WTC11 (cell line): ENCODE results near the gene FAF1. TPM values are rescaled to one million over a fixed set of nuclear protein-coding genes. Genes with fewer than 3 reads are reported as not detected.
"Not testable (repeated sequence)": the region's sequence is repeated elsewhere in the genome, so short reads cannot be mapped to it uniquely, and the experiment has no call there.

Experiments used
- ATAC-seq: fragments of 200-7000 bp; cut with Tn5 transposase; 2 replicates; pipeline ENCODE4 v1.10.0; 2021; ENCODE audit warnings: mild to moderate bottlenecking, moderate library complexity
- CTCF ChIA-PET: fragments of 300-600 bp; sonication (Branson Sonifier 250); formaldehyde crosslinking; loops from one replicate; lab custom pipeline; 2021; ENCODE audit warnings: antibody characterized with exemption; lab: Charles Lee
- POLR2A ChIA-PET: fragments of 350-600 bp; sonication (Branson Sonifier 250); formaldehyde crosslinking; loops from one replicate; lab custom pipeline; 2021; ENCODE audit warnings: antibody characterized with exemption; lab: Charles Lee
- DNase-seq: peaks from one replicate; pipeline ENCODE4 v3.0.0; 2021; ENCODE audit warnings: low spot score
- H3K27ac Mint-ChIP-seq: 2 replicates; pipeline ENCODE4 v1.8.0; 2021; ENCODE audit warnings: mixed read lengths
- H3K27me3 Mint-ChIP-seq: 2 replicates; pipeline ENCODE4 v1.8.0; 2021; ENCODE audit warnings: low read depth, mild to moderate bottlenecking, moderate library complexity, mixed read lengths
- H3K36me3 Mint-ChIP-seq: 2 replicates; pipeline ENCODE4 v1.8.0; 2021; ENCODE audit warnings: mixed read lengths
- H3K4me1 Mint-ChIP-seq: 2 replicates; pipeline ENCODE4 v1.8.0; 2022; ENCODE audit warnings: mixed read lengths
- H3K4me3 Mint-ChIP-seq: 2 replicates; pipeline ENCODE4 v1.8.0; 2021; ENCODE audit warnings: mild to moderate bottlenecking, moderate library complexity, mixed read lengths
- H3K9me3 Mint-ChIP-seq: 2 replicates; pipeline ENCODE4 v1.8.0; 2021; ENCODE audit warnings: mixed read lengths
- ATF2 ChIP-seq: sonication (generic); formaldehyde crosslinking; IDR thresholded peaks from 2 replicates; pipeline ENCODE4 v1.8.1; 2022; ENCODE audit warnings: low read depth, missing genetic modification reagents, borderline replicate concordance
- CREB1 ChIP-seq: sonication (generic); formaldehyde crosslinking; IDR thresholded peaks from 2 replicates; pipeline ENCODE4 v1.8.0; 2023; ENCODE audit warnings: mild to moderate bottlenecking, missing genetic modification reagents
- CTCF ChIP-seq: fragments of 200-600 bp; IDR thresholded peaks from 2 replicates; pipeline ENCODE4 v1.8.0; 2022; ENCODE audit warnings: antibody characterized with exemption
- ERG ChIP-seq: fragments of 250-450 bp; sonication (Bioruptor Pico); IDR thresholded peaks from 2 replicates; pipeline ENCODE4 v1.8.0; 2021; ENCODE audit warnings: mild to moderate bottlenecking
- ETV6 ChIP-seq: sonication (generic); formaldehyde crosslinking; IDR thresholded peaks from 2 replicates; pipeline ENCODE4 v1.8.1; 2022; ENCODE audit warnings: mild to moderate bottlenecking, missing genetic modification reagents
- MXD4 ChIP-seq: fragments of 250-450 bp; sonication (Bioruptor Pico); IDR thresholded peaks from 2 replicates; pipeline ENCODE4 v1.8.0; 2021; ENCODE audit warnings: mild to moderate bottlenecking, moderate library complexity, borderline replicate concordance
- NFYB ChIP-seq: sonication (generic); formaldehyde crosslinking; conservative IDR thresholded peaks from 2 replicates; pipeline ENCODE4 v1.8.0; 2022; ENCODE audit warnings: low read depth, missing genetic modification reagents
- OVOL2 ChIP-seq: fragments of 250-450 bp; sonication (Bioruptor Pico); IDR thresholded peaks from 2 replicates; pipeline ENCODE4 v1.9.0; 2021; ENCODE audit warnings: mild to moderate bottlenecking, borderline replicate concordance
- PRDM15 ChIP-seq: sonication (generic); formaldehyde crosslinking; IDR thresholded peaks from 2 replicates; pipeline ENCODE4 v1.8.0; 2022; ENCODE audit warnings: missing genetic modification reagents
- RELA ChIP-seq: sonication (generic); formaldehyde crosslinking; IDR thresholded peaks from 2 replicates; pipeline ENCODE4 v1.8.1; 2022; ENCODE audit warnings: missing genetic modification reagents, mild to moderate bottlenecking, borderline replicate concordance
- SMAD3 ChIP-seq: sonication (generic); formaldehyde crosslinking; IDR thresholded peaks from 2 replicates; pipeline ENCODE4 v1.8.0; 2022; ENCODE audit warnings: missing genetic modification reagents, mild to moderate bottlenecking, borderline replicate concordance
- TCF7 ChIP-seq: sonication (generic); formaldehyde crosslinking; IDR thresholded peaks from 2 replicates; pipeline ENCODE4 v1.8.0; 2022; ENCODE audit warnings: mild to moderate bottlenecking, low read depth, missing genetic modification reagents, moderate library complexity
- ZNF138 ChIP-seq: sonication (generic); formaldehyde crosslinking; conservative IDR thresholded peaks from 2 replicates; pipeline ENCODE4 v1.8.1; 2022; ENCODE audit warnings: mild to moderate bottlenecking, moderate library complexity, missing genetic modification reagents
- ZNF317 ChIP-seq: sonication (generic); formaldehyde crosslinking; IDR thresholded peaks from 2 replicates; pipeline ENCODE4 v1.8.1; 2023; ENCODE audit warnings: low read depth, mild to moderate bottlenecking, moderate library complexity, missing genetic modification reagents, borderline replicate concordance
- ZSCAN18 ChIP-seq: fragments of 250-450 bp; sonication (Bioruptor Pico); IDR thresholded peaks from 2 replicates; pipeline ENCODE4 v2.1.2; 2022; ENCODE audit warnings: mild to moderate bottlenecking, moderate library complexity
- total RNA-seq: library from RNA; stranded (reverse); gene quantifications from 3 replicates; pipeline ENCODE4 v1.2.3, GENCODE V29; 2021

FAF1 gene
- total RNA-seq, 1 experiment from 2014 or later, result 53.5 TPM

- H3K36me3 Mint-ChIP-seq, result no peaks in the 10 kb centered on the region
- H3K9me3 Mint-ChIP-seq, result no peaks in the 10 kb centered on the region
- DNase-seq (no peak), ATAC-seq (no peak)
- H3K4me1 Mint-ChIP-seq, result peaks cover 16% of the 10 kb centered on the region
- H3K27ac Mint-ChIP-seq, result no peak overlapping the region
- ChIA-PET CTCF (no interaction called here), POLR2A (interaction anchor here (0.5 kb wide), 1 partner anchor 126 kb away, joined by 3 read pairs; no protein-coding TSS in a partner anchor)
- H3K4me3 Mint-ChIP-seq, result no peak overlapping the region
- H3K27me3 Mint-ChIP-seq, result no peaks in the 10 kb centered on the region
- TF ChIP-seq CTCF (no peak), NFYB (CRISPR knock-in tag) (no peak), CREB1 (no peak), ZNF317 (no peak), PRDM15 (CRISPR knock-in tag) (no peak), ZSCAN18 (CRISPR knock-in tag) (no peak), ERG (no peak), ETV6 (CRISPR knock-in tag) (no peak), MXD4 (CRISPR knock-in tag) (no peak), ATF2 (CRISPR knock-in tag) (no peak), OVOL2 (CRISPR knock-in tag) (no peak), RELA (CRISPR knock-in tag) (no peak), ZNF138 (CRISPR knock-in tag) (no peak), TCF7 (CRISPR knock-in tag) (no peak), SMAD3 (CRISPR knock-in tag) (no peak)
Observed at GRCh38 chr1:50934838-50935237, 25.2 kb downstream of the FAF1 start.

GRCh38 chr1:50933770-50934169 is 26.3 kb downstream of the FAF1 start:
- H3K4me3 Mint-ChIP-seq, H3K36me3 Mint-ChIP-seq, POLR2A ChIA-PET, H3K27ac Mint-ChIP-seq, ATAC-seq, CTCF ChIA-PET, H3K9me3 Mint-ChIP-seq, H3K27me3 Mint-ChIP-seq, DNase-seq: not testable (repeated sequence)
- peaks cover 16% of the 10 kb centered on the region for H3K4me1 Mint-ChIP-seq

GRCh38 chr1:50932043-50932442 is 28.0 kb downstream of the FAF1 start:
- CTCF ChIA-PET, result interaction anchor here (1.0 kb wide), 1 partner anchor 260 kb away, joined by 3 read pairs; no protein-coding TSS in a partner anchor
- DNase-seq, POLR2A ChIA-PET, H3K27me3 Mint-ChIP-seq, H3K36me3 Mint-ChIP-seq, ATAC-seq, H3K27ac Mint-ChIP-seq, H3K9me3 Mint-ChIP-seq, H3K4me3 Mint-ChIP-seq: not testable (repeated sequence)
- H3K4me1 Mint-ChIP-seq, result peaks cover 12% of the 10 kb centered on the region
